Muscle layer of colon (tissue), 2 donors: Measurements from ENCODE around the gene DHRSX.

Source experiments
- H3K27ac ChIP-seq: one replicate; pipeline ENCODE4 v1.7.0; 2013; ENCODE audit warnings: low read depth, mild to moderate bottlenecking, low read length, moderate library complexity
- H3K27me3 ChIP-seq, 2 donors: one replicate each; pipeline ENCODE4 v1.7.0; 2013; ENCODE audit warnings: low read length in 2 of 2, mild to moderate bottlenecking in 2 of 2; ENCODE audit not compliant: insufficient read depth in 2 of 2, control insufficient read depth in 1 of 2
- H3K36me3 ChIP-seq: one replicate; pipeline ENCODE4 v1.7.0; 2013; ENCODE audit warnings: mild to moderate bottlenecking, low read length; ENCODE audit not compliant: insufficient read depth
- H3K4me1 ChIP-seq: one replicate; pipeline ENCODE4 v1.7.0; 2013; ENCODE audit warnings: mild to moderate bottlenecking, low read length; ENCODE audit not compliant: insufficient read depth
- H3K4me3 ChIP-seq, 2 donors: one replicate each; pipeline ENCODE4 v1.7.0; 2013; ENCODE audit warnings: low read length in 2 of 2, low read depth in 1 of 2, mild to moderate bottlenecking in 1 of 2, moderate library complexity in 1 of 2
- H3K9ac ChIP-seq: one replicate; pipeline ENCODE4 v1.7.0; 2013; ENCODE audit warnings: low read length
- H3K9me3 ChIP-seq: one replicate; pipeline ENCODE4 v1.7.0; 2013; ENCODE audit warnings: mild to moderate bottlenecking, low read length
- donor health status: abdominal sarcoma.
- donor health status: Adenocarcinoma of cecum.

DHRSX gene

DNA sequence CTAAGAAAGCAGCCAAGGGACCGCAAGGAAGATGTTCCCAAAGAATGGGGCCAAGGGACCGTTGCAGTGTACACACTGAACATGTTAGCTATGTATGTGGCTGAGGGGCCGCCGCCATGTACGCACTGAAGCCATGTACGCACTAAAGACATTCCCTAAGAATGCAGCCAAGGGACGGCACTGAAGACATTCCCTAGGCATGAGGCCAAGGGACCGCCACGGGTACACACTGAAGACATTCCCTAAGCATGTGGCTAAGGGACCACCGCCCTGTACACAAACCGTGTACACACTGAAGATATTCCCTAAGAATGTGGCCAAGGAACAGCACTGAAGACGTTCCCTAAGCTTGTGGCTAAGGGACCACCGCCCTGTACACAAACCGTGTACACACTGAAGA lies 54.0 kb downstream of the DHRSX start:
- H3K36me3 ChIP-seq = no peaks in the 10 kb centered on the region
- H3K9ac ChIP-seq = no peak overlapping the region
- no peak overlapping the region for H3K4me3 ChIP-seq
- no peaks in the 10 kb centered on the region for H3K9me3 ChIP-seq
- no peaks in the 10 kb centered on the region for H3K4me1 ChIP-seq
- H3K27me3 ChIP-seq = no peaks in the 10 kb centered on the region
- no peak overlapping the region for H3K27ac ChIP-seq

- Histone ChIP-seq H3K4me3 (no peak overlapping the region), H3K27ac (no peak overlapping the region), H3K9ac (no peak overlapping the region), H3K9me3 (no peaks in the 10 kb centered on the region), H3K36me3 (no peaks in the 10 kb centered on the region), H3K4me1 (no peaks in the 10 kb centered on the region), H3K27me3 (no peaks in the 10 kb centered on the region)
These were observed 54.8 kb downstream of the DHRSX start for GRCh38 chrX:2445662-2446623.

GRCh38 chrX:2442694-2443093 lies 58.1 kb downstream of the DHRSX start:
- Histone ChIP-seq H3K4me1 (no peaks in the 10 kb centered on the region), H3K27ac (no peak overlapping the region), H3K27me3 (no peaks in the 10 kb centered on the region), H3K4me3 (no peak overlapping the region), H3K9me3 (no peaks in the 10 kb centered on the region), H3K36me3 (no peaks in the 10 kb centered on the region), H3K9ac (no peak overlapping the region)

DNA sequence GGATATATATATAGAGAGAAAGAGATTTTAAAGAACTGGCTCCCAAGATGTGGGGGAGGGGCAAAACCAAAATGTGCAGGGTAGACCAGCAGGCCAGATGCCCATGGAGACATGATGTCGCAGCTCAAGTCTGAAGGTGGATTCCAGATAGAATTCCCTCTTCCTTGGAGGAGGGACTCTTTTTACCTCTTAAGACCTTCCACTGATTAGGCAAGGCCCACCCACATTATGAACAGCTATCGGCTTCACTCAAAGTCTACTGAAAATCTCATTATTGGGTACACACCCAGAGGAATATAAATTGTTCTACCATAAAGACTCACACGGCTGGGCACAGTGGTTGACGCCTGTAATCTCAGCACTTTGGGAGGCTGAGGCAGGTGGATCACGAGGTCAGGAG lies 59.3 kb downstream of the DHRSX start:
- H3K9ac ChIP-seq = no peak overlapping the region
- H3K4me1 ChIP-seq = no peaks in the 10 kb centered on the region
- H3K9me3 ChIP-seq = no peaks in the 10 kb centered on the region
- no peaks in the 10 kb centered on the region for H3K27me3 ChIP-seq
- no peak overlapping the region for H3K27ac ChIP-seq
- H3K36me3 ChIP-seq = no peaks in the 10 kb centered on the region
- no peak overlapping the region for H3K4me3 ChIP-seq

DNA sequence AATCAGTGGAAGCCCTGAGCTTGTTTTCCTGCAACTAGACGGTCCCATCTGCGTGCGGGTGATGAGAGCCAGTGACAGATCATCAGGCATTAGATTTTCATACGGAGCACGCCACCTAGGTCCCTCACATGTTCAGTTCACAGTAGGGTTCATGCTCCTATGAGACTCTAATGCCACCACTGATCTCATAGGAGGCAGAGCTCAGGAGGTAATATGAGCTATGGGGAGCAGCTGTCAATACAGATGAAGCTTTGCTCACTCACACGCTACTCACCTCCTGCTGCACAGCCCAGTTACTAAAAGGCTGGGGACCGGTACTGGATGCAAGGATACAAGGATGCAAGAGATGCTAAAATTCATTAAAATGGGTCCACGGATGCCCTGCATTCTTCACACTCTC lies 61.2 kb downstream of the DHRSX start:
- Histone ChIP-seq H3K27ac (no peak overlapping the region), H3K9ac (no peak overlapping the region), H3K27me3 (no peaks in the 10 kb centered on the region), H3K9me3 (no peaks in the 10 kb centered on the region), H3K4me1 (no peaks in the 10 kb centered on the region), H3K36me3 (no peaks in the 10 kb centered on the region), H3K4me3 (no peak overlapping the region)

GRCh38 chrX:2435465-2435864 lies 65.3 kb downstream of the DHRSX start:
- H3K4me3 ChIP-seq = no peak overlapping the region
- H3K4me1 ChIP-seq = no peaks in the 10 kb centered on the region
- H3K27ac ChIP-seq = no peak overlapping the region
- H3K9me3 ChIP-seq = no peaks in the 10 kb centered on the region
- no peak overlapping the region for H3K9ac ChIP-seq
- H3K36me3 ChIP-seq = no peaks in the 10 kb centered on the region
- H3K27me3 ChIP-seq = no peaks in the 10 kb centered on the region

DNA sequence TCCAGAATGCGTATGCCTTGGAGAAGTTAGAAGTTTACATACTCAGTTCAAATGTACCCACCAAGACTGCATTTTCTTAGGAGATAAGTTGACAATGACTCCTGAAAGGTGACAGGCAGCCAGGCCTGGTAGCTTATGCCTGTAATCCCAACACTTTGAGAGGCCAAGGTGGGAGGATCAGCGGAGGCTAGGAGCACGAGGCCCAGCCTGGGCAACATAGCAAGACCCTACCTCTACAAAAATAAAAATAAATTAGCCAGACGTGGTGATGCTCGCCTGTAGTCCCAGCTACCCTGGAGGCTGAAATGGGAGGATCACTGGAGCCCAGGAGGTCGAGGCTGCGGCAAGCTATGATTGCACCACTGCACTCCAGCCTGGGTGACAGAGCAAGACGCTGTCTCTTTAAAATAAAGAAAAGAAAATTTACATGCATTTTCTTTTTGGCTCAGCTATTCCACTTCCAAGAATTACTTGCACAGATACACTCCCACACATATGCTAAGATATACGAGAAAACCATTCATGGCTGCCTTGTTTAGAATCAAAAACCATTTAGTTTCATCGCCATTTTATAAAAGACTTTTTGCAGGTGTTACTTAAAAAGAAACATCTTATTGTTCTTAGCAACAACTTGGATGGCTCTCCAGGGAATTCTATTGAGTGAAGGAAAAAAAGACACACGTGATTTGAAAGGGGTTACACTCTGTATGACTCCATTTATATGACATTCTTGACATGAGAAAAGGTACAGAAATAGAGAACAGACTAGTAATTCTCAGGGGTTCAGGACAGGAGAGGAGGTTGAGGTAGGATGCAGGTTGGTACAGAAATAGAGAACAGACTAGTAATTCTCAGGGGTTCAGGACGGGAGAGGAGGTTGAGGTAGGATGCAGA lies 66.3 kb downstream of the DHRSX start:
- no peak overlapping the region for H3K27ac ChIP-seq
- no peaks in the 10 kb centered on the region for H3K4me1 ChIP-seq
- H3K27me3 ChIP-seq = no peaks in the 10 kb centered on the region
- no peaks in the 10 kb centered on the region for H3K9me3 ChIP-seq
- no peaks in the 10 kb centered on the region for H3K36me3 ChIP-seq
- H3K9ac ChIP-seq = no peak overlapping the region
- H3K4me3 ChIP-seq = no peak overlapping the region

GRCh38 chrX:2432298-2432863 lies 68.4 kb downstream of the DHRSX start:
- Histone ChIP-seq H3K4me3 (no peak overlapping the region), H3K27ac (no peak overlapping the region), H3K4me1 (no peaks in the 10 kb centered on the region), H3K9ac (no peak overlapping the region), H3K9me3 (no peaks in the 10 kb centered on the region), H3K36me3 (no peaks in the 10 kb centered on the region), H3K27me3 (no peaks in the 10 kb centered on the region)

DNA sequence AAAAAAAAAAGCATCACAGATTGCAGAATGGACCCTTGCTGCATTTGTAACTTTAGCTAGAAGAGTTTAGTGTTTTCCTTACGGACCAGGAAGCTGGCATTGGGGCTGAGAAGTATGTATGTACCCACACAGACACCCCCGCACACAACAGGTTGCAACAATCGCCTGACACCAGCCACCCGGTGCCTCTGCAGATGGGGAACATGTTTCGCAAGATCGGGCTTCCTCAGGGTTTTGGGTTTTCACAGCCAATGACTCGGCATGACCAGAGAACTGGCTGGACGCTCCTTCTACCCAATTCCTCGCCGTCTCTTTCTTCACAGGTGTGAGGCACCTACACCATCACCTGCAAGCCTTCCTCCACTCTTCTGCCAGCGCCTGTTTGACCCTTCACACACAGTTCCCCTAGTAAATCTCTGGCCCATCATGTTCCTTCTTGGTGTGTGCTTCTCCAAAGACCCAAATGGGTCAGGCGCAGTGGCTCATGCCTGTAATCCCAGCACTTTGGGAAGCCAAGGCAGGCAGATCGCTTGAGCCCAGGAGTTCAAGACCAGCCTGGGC lies 70.4 kb downstream of the DHRSX start:
- Histone ChIP-seq H3K36me3 (peaks cover under 1% of the 10 kb centered on the region), H3K9me3 (no peaks in the 10 kb centered on the region), H3K4me3 (no peak overlapping the region), H3K27me3 (no peaks in the 10 kb centered on the region), H3K27ac (no peak overlapping the region), H3K4me1 (no peaks in the 10 kb centered on the region), H3K9ac (no peak overlapping the region)

DNA sequence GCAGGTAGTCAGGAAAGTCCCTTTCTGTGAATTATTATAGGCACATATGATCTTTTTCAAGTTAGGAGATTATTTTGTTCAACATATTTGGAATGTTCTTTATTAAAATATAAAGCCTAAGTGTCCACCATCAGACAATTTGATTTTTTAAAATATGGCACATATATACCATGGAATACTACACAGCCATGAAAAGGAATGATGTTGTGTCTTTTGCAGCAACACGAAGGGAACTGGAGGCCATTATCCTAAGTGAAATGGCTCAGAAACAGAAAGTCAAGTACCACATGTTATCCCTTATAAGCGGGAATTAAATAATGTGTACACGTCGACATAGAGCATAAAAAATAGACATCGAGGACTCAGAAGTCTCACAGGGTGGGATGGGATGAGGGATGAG lies 73.0 kb downstream of the DHRSX start:
- H3K9me3 ChIP-seq = no peaks in the 10 kb centered on the region
- no peaks in the 10 kb centered on the region for H3K27me3 ChIP-seq
- H3K36me3 ChIP-seq = peaks cover 5% of the 10 kb centered on the region
- no peaks in the 10 kb centered on the region for H3K4me1 ChIP-seq
- H3K4me3 ChIP-seq = no peak overlapping the region
- H3K9ac ChIP-seq = no peak overlapping the region
- no peak overlapping the region for H3K27ac ChIP-seq

DNA sequence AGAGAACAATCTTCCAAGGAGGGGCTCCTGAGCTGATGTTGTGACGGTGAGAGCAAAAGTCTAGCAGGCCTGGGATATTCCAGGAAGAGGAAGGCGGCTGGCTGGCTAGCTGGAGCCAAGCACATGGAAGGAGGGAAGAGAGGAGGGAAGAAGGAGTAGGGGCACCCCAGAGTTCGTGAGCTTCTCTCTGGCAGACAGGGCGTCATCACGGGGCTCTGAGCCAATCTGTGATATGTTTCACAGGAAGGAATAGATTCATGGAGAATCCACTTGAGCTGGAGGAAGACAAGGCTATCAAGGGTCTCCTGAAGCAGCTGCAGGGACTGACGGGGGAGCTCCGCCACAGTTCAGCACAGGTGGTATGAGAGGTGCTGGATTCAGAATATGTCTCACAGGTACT lies 73.6 kb downstream of the DHRSX start:
- no peak overlapping the region for H3K9ac ChIP-seq
- H3K4me1 ChIP-seq = no peaks in the 10 kb centered on the region
- peaks cover 5% of the 10 kb centered on the region for H3K36me3 ChIP-seq
- H3K9me3 ChIP-seq = no peaks in the 10 kb centered on the region
- no peaks in the 10 kb centered on the region for H3K27me3 ChIP-seq
- no peak overlapping the region for H3K27ac ChIP-seq
- H3K4me3 ChIP-seq = no peak overlapping the region
